T1000 (cell line): ENCODE results near the gene COP1.

Source experiments
- DNase-seq: peaks from one replicate; lab custom pipeline; 2025; ENCODE audit warnings: mixed read lengths; lab: John Stamatoyannopoulos, UW

The COP1 gene

DNA sequence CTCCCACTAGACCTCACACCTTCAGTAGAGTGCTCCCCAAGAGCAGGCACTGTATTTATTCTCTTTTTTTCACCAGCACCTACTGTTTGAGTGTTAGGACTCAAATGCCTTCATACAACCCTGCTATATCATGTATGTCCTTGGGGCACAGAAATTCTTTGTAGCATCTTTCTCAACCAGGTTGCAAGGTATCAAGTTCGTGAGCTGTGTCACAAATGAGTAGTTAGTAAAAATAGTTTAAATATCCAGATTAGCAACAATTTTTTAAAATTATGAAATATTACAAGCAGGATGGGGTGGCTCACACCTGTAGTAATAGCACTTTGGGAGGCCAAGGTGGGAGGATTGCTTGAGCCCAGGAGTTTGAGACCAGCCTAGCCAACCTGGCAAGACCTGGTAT is 311.1 kb downstream of the COP1 start:
- DNase-seq: no peak
